PC-3 (cell line): ENCODE results near the gene RARA. TPM values are rescaled to one million over a fixed set of nuclear protein-coding genes. Genes with fewer than 3 reads are reported as not detected.
A peak's percentile ranks its signal among the peaks of the same experiment; 100 is the strongest.
"Not testable (repeated sequence)": the region's sequence is repeated elsewhere in the genome, so short reads cannot be mapped to it uniquely, and the experiment has no call there.

Source experiments
- ATAC-seq: fragments of 200-7000 bp; cut with Tn5 transposase; 2 replicates; pipeline ENCODE4 v1.9.1; 2020; ENCODE audit warnings: mild to moderate bottlenecking, moderate library complexity
- BruUV-seq: library from RNA; stranded (reverse); fragments of 400-500 nt; replicated peaks from 2 replicates; lab custom pipeline; 2021; lab: Mats Ljungman, UMichigan
- CTCF ChIA-PET: fragments of 300-600 bp; sonication (Branson Sonifier 250); formaldehyde crosslinking; loops from one replicate; lab custom pipeline; 2022; ENCODE audit warnings: antibody characterized with exemption; lab: Charles Lee
- POLR2A ChIA-PET: fragments of 300-600 bp; sonication (Branson Sonifier 250); formaldehyde crosslinking; loops from one replicate; lab custom pipeline; 2022; ENCODE audit warnings: antibody characterized with exemption; ENCODE audit not compliant: unreplicated experiment; lab: Charles Lee
- DNase-seq: peaks from one replicate; pipeline ENCODE4 v3.0.0-alpha.2; 2015
- H2AFZ ChIP-seq: fragments of 300-600 bp; sonication (generic); 2 replicates; pipeline ENCODE4 v1.6.0; 2016; ENCODE audit warnings: antibody characterized with exemption, low read length
- H3F3A ChIP-seq: fragments of 300-600 bp; sonication (generic); one replicate; pipeline ENCODE4 v1.6.0; 2017; ENCODE audit warnings: antibody characterized with exemption, low read length, control low read depth, mild to moderate bottlenecking; ENCODE audit not compliant: unreplicated experiment
- H3K27ac ChIP-seq: fragments of 300-600 bp; sonication (generic); 2 replicates; pipeline ENCODE4 v1.5.1; 2016; ENCODE audit warnings: mild to moderate bottlenecking, low read length
- H3K27me3 ChIP-seq: fragments of 300-600 bp; sonication (generic); 2 replicates; pipeline ENCODE4 v1.6.1; 2016; ENCODE audit warnings: low read length, mixed read lengths
- H3K36me3 ChIP-seq: fragments of 300-600 bp; sonication (generic); 2 replicates; pipeline ENCODE4 v1.6.1; 2016; ENCODE audit warnings: low read depth, mixed run types, low read length, mixed read lengths
- H3K4me1 ChIP-seq: fragments of 300-600 bp; sonication (generic); 2 replicates; pipeline ENCODE4 v1.5.1; 2016; ENCODE audit warnings: low read length; ENCODE audit not compliant: insufficient read depth
- H3K4me2 ChIP-seq: fragments of 300-600 bp; sonication (generic); 2 replicates; pipeline ENCODE4 v1.6.0; 2016; ENCODE audit warnings: low read length
- H3K4me3 ChIP-seq: fragments of 300-600 bp; sonication (generic); 2 replicates; pipeline ENCODE4 v1.5.1; 2016; ENCODE audit warnings: mild to moderate bottlenecking, low read length, mixed read lengths
- H3K79me2 ChIP-seq: fragments of 300-600 bp; sonication (generic); 2 replicates; pipeline ENCODE4 v1.6.1; 2017; ENCODE audit warnings: low read length, mixed read lengths
- H3K9ac ChIP-seq: fragments of 300-600 bp; sonication (generic); 2 replicates; pipeline ENCODE4 v1.6.0; 2016; ENCODE audit warnings: mild to moderate bottlenecking, low read length
- H3K9me2 ChIP-seq: fragments of 300-600 bp; sonication (generic); replicated peaks from 2 replicates; pipeline ENCODE4 v1.6.1; 2016; ENCODE audit warnings: mixed run types, low read length, mixed read lengths
- H3K9me3 ChIP-seq: fragments of 300-600 bp; sonication (generic); 2 replicates; pipeline ENCODE4 v1.6.1; 2016; ENCODE audit warnings: low read length, mixed read lengths
- H4K20me1 ChIP-seq: fragments of 300-600 bp; sonication (generic); 2 replicates; pipeline ENCODE4 v1.6.1; 2016; ENCODE audit warnings: low read length, mixed read lengths
- CTCF ChIP-seq: fragments of 300-600 bp; sonication (generic); conservative IDR thresholded peaks from 2 replicates; pipeline ENCODE4 v1.5.1; 2017; ENCODE audit warnings: antibody characterized with exemption, low read depth, mild to moderate bottlenecking, low read length
- EZH2 ChIP-seq: fragments of 300-600 bp; sonication (generic); IDR thresholded peaks from one replicate; pipeline ENCODE4 v1.6.1; 2017; ENCODE audit warnings: antibody characterized with exemption, mild to moderate bottlenecking, low read length; ENCODE audit not compliant: unreplicated experiment
- EZH2phosphoT487 ChIP-seq: fragments of 300-600 bp; sonication (generic); IDR thresholded peaks from 2 replicates; pipeline ENCODE4 v1.6.1; 2018; ENCODE audit warnings: mild to moderate bottlenecking, antibody characterized with exemption, low read length, borderline replicate concordance
- intact Hi-C: fragments of 100-400 bp; cut with micrococcal nuclease; formaldehyde crosslinking; loops from 2 replicates; pipeline ENCODE4 v1.9.0; 2023
- total RNA-seq: library from RNA; depleted of rRNA; stranded (reverse); fragments of >200 nt; gene quantifications from 2 replicates; pipeline ENCODE4 v1.2.3, GENCODE V29; 2014

The RARA gene
- total RNA-seq, 1 experiment from 2014 or later = 19.6 TPM

DNA sequence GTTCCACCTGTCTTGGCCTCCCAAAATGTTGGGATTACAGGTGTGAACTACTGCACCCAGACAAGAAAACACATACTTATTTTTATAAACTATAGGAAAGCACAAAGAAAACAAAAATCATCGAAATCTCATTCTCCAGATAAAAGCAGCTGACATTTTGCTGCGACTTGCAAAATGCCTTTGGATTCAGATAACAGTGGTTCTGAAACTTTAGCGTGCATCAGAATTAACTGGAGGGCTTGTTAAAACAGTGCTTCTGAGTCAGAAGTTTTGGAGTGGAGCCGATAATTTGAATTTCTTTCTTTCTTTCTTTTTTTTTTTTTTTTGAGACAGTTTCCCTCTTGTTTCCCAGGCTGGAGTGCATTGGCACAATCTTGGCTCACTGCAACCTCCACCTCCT lies 73.3 kb downstream of the RARA start:
- no peaks in the 10 kb centered on the region for H4K20me1 ChIP-seq
- ATAC-seq (no peak), DNase-seq (no peak)
- TF ChIP-seq CTCF (no peak), EZH2 (no peak), EZH2phosphoT487 (no peak)
- no peaks in the 10 kb centered on the region for H3K9me3 ChIP-seq
- no peaks in the 10 kb centered on the region for H3K4me1 ChIP-seq
- H3K36me3 ChIP-seq = no peaks in the 10 kb centered on the region
- H3K9me2 ChIP-seq = no peaks in the 10 kb centered on the region
- H3K9ac ChIP-seq = no peak overlapping the region
- H3F3A ChIP-seq = no peaks in the 10 kb centered on the region
- no peaks in the 10 kb centered on the region for H3K79me2 ChIP-seq
- ChIA-PET POLR2A (no interaction called here), CTCF (no interaction called here)
- no peak overlapping the region for H3K27ac ChIP-seq
- H2AFZ ChIP-seq = no peak overlapping the region
- H3K4me2 ChIP-seq = no peak overlapping the region
- no peaks in the 10 kb centered on the region for H3K27me3 ChIP-seq
- no TSS peak for BruUV-seq
- intact Hi-C loops = no loop called here
- H3K4me3 ChIP-seq = no peak overlapping the region

DNA sequence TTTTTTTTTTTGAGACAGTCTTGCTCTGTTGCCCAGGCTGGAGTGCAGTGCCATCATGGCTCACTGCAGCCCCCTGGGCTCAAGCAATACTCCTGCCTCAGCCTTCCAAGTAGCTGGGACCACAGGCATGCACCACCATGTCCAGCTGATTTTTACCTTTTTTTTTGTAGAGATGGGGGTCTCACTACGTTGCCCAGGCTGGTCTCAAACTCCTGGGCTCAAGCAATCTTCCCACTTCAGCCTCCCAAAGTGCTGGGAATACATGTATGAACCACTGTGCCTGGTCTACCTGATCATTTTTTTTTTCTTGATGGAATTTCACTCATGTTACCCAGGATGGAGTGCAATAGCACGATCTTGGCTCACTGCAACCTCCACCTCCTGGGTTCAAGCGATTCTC lies 77.6 kb downstream of the RARA start:
- H3K79me2 ChIP-seq, H2AFZ ChIP-seq, DNase-seq, H4K20me1 ChIP-seq, H3F3A ChIP-seq, POLR2A ChIA-PET, H3K9ac ChIP-seq, H3K9me3 ChIP-seq, ATAC-seq, H3K4me1 ChIP-seq, H3K27me3 ChIP-seq, H3K4me2 ChIP-seq, H3K9me2 ChIP-seq, CTCF ChIA-PET, H3K27ac ChIP-seq, BruUV-seq, H3K4me3 ChIP-seq, intact Hi-C loops: not testable (repeated sequence)
- peaks cover 26% of the 10 kb centered on the region; the same call in 1 of the 2 replicates for H3K36me3 ChIP-seq

DNA sequence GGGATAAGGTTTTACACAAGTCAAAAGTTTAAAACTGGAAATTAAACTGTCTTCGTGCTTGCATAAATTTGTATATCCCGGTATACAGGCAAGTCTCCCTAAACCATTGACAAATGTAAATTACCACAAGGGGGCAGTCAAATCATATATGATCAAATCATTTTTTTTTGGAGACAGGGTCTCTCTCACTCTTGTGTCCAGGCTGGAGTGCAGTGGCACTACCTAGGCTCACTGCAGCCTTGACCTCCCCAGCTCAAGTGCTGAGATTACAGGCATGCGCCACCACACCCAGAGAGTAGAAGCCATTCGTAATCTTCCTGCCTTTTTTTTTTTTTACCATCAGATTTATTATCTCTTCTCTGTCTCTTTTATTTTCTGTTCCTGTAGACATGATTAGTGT lies 90.2 kb downstream of the RARA start:
- Histone ChIP-seq H3F3A (peaks cover 5% of the 10 kb centered on the region), H3K27ac (no peak overlapping the region), H3K36me3 (peaks cover 72% of the 10 kb centered on the region), H2AFZ (no peak overlapping the region), H3K9me2 (no peaks in the 10 kb centered on the region), H4K20me1 (0 out of 2 replicates have a peak, but pooled peaks cover 5% of the 10 kb centered on the region), H3K9me3 (no peaks in the 10 kb centered on the region), H3K4me3 (no peak overlapping the region), H3K4me1 (no peaks in the 10 kb centered on the region), H3K9ac (no peak overlapping the region), H3K79me2 (no peaks in the 10 kb centered on the region), H3K4me2 (no peak overlapping the region), H3K27me3 (no peaks in the 10 kb centered on the region)
- intact Hi-C loops = loop anchor here (1.0 kb wide), 1 partner anchor 161 kb away; no protein-coding TSS in a partner anchor
- TF ChIP-seq EZH2 (no peak), CTCF (peak; percentile 65), EZH2phosphoT487 (no peak)
- peak; percentile 69 for DNase-seq
- peak; percentile 49; the same call in 1 of the 2 replicates for ATAC-seq
- no TSS peak for BruUV-seq
- ChIA-PET CTCF (interaction anchor here (0.6 kb wide), 1 partner anchor 16 kb away, joined by 8 read pairs; no protein-coding TSS in a partner anchor), POLR2A (no interaction called here)
